ENCODE data around the gene MAP3K5.
"Not testable (repeated sequence)": the region's sequence is repeated elsewhere in the genome, so short reads cannot be mapped to it uniquely, and the experiment has no call there.

Gene MAP3K5

DNA sequence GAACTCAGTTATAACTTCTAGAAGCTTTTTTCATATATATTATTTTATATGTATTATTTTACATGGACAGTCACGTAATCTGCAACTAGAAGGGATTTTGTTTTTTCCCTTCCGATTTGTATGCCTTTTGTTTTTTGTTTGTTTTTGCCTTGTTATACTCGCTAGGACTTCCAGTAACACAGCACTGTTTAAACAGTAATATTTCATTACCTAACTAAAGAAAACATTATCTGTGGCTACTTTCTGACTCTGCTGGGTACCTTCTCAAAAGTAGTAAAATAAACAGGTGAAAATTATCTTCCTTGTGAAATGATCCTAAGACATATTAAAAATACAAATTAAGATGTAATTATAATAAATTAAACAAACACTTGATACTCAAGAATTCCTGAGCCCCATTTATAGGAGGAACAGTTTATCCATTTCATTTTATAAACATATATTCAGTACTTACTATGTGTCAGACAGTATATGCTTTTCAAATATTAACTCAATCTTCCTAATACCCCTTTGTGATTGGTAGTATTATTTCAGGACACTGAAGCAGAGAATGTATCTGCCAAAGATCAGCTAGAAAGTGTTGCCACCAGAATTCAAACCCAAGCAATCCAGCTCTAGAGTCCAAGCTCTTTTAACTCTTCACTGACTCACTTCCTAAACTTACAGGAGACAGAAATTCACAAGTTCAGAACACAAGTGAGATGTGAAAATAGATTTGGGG is 65.3 kb downstream of the MAP3K5 start:
- DNase-seq (ENCODE audit: low read depth in 2 of 2, low spot score in 1 of 2) = no peak

DNA sequence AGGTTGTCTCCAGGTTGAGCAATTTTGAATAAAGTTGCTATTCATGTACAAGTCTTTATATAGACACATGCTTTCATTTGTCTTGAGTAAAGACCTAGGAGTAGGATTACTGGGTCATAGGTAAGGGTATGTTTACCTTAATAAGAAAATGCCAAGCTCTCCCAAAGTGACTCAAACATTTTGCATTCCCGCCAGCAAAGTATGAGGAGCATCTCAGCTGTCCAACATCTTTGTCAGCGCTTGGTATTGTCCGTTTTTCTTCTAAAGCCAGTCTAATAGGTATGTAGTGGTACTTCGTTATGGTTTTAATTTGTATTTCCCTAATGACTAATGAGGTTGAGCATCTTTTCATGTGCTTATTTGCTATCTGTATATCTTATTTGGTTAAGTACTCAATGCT is 67.2 kb downstream of the MAP3K5 start:
- DNase-seq (ENCODE audit: low read depth in 2 of 2, low spot score in 1 of 2) = no peak

DNA sequence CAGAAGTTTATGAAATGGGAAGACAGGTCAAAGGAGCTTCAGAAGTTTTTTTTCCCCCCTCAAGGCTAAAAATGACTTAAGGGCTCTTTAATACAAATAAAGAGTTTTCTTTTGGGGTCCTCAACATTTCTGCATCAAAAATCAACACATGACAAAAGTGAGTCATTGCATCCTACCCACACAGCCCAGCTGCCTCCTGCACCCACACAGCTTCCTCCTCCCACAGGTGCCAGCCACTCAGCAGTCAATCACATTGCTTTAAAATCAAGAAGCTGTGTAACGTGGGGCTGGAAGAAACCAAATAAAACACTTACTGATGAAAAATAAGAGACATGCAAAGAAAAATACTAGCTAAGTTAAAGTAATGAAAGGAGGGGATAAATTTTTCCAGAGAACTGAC is 68.5 kb downstream of the MAP3K5 start:
- DNase-seq (ENCODE audit: low read depth in 2 of 2, low spot score in 1 of 2) = peak in 1 of 2 donors; percentile 16

DNA sequence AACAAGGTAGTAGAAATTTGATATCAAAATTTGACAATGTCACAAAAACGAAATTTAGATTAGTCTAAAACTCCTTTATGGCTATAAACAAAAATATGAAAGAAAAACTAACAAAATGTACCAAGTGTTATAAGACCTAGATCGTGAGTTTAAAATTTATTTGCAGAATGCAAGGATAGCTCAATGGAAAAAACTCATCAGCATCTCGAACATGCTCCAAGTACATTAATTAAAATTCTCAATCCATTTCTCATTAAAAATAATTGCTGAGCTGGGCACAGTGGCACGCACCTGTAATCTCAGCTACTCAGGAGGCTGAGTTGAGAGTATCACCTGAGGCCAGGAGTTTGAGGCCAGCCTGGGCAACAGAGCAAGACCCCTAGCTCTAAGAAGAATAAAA is 70.8 kb downstream of the MAP3K5 start:
- DNase-seq (ENCODE audit: low read depth in 2 of 2, low spot score in 1 of 2) = no peak

DNA sequence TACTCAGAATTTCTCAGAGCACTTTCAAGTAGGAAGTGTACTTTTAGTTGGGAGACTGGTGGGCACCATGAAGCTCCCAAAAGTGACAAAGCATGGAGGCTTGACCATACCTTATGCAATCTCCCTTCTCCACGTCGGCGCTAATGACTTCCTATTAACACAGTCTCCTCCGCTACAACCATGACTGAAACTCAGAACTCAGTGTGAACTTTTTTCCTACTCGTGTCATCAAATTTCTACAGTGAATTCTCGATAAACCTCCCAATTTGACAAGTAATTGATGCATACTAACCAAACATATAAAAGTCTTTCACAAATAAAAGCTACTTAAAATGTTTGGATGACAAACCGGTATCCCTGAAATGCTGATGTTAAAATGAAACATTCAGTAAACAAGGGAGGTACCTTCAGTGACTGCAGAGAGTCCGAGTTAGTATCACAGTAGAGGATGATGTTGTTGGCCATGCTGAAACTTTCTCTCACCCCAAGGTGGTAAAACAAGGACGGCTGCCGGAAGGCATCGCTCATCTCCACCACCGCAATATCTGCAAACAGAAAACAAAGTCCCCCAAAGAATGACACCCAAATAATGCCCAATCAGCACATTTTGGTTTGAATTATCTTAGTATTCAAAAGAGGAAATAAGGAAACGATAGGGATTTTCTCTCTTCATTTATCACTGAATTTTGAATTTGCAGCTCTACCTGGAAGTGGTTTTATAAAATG is 72.1 kb downstream of the MAP3K5 start:
- DNase-seq (ENCODE audit: low read depth in 2 of 2, low spot score in 1 of 2) = no peak

DNA sequence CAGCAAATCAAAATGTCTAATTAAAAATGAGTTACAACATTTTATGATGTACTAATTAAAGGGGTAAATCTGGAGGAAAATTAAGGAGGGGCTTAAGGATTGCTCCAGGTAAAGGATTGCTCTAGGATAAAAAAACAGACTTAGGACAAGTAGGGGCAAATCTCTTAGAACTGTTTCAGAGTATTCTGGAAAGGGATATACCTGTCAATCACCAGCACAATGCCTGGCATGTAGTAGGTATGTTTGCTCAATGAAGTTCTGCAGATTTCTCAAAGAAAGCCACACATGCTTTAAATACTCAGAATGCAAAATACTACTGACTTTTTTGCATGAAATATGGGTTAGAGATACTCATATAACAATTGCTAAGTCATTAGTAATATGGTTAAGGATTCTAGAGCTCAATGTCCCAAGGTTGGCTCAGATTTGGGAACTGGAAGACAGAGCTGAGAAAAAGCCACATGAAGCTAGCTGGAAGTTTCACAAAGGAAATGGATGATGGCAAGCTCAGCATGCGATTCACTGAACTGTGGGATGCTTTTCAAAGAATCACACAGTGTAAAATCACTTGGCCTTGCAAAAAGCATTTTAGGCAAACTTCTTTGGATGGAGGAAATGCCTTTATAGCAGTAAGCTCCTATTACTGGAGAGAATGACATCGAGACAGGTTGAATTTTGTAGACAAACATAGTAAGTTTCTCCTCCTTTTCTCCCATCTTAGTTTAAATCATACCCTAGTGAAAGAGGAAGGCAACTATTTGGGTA is 72.8 kb downstream of the MAP3K5 start:
- no peak for DNase-seq (ENCODE audit: low read depth in 2 of 2, low spot score in 1 of 2)

DNA sequence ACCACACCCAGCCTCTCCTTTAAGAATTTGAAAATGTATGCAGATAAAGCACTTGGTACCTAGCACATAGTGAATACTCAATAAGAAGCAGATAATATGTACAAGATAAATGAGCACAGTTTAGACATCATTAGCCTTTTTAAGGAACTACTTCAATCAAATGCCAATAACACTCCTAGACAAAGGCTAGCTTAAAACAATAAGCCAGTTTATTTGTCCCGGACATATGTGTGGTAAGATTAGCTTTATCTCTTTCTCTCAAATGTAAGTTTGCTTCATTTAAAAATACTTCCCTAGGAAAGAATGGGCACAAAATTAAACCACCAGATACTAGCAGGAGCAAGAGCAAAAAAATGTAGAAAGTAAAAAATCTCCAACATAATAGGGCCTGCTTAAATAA is 73.8 kb downstream of the MAP3K5 start:
- no peak for DNase-seq (ENCODE audit: low read depth in 2 of 2, low spot score in 1 of 2)

DNA sequence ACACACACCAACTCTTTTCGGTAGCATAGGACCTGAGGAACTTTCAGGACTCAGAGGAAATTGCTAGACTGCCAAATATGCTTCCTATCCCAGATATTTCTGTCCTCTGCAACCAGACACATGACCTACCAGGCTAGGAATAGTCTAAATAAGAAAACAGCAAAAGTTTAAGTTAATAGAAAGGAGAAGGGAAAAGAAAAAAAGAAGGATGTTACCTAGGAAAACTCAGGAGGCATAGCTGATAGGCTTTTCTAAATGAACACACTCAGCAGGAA is 74.6 kb downstream of the MAP3K5 start:
- no peak for DNase-seq (ENCODE audit: low read depth in 2 of 2, low spot score in 1 of 2)

DNA sequence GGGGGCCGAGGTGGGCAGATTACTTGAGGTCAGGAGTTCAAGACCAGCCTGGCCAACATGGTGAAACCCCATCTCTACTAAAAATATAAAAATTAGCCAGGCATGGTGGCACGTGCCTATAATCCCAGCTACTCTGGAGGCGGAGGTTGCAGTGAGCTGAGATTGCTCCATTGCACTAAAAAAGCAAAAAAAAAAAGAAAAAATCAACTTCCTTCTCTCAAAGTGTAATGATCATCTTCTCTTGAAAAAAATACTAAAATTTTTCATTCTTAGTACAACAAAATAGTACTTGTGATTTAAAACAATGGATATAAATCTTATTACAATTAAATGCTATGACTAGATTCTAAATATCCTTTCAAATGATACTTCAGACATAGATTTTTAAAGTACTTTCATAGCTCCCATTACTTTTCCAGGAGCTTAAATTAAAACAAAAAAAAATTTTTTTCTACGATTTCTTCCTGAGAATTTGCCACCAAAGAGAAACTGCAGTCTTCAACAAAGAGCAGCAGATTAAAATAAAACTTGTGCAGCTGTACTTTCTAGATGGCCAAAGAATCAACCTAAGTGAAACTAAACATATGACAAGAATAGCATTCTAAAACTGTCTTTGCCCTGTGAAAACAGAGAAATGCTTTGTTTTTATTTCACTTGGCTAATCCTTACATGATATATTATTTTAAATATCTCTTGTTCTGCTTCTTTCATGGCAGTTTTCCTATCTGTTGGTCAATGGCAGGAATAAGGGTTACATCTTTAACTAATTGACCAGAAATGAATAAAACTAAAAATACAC is 75.2 kb downstream of the MAP3K5 start:
- DNase-seq (ENCODE audit: low read depth in 2 of 2, low spot score in 1 of 2) = no peak

DNA sequence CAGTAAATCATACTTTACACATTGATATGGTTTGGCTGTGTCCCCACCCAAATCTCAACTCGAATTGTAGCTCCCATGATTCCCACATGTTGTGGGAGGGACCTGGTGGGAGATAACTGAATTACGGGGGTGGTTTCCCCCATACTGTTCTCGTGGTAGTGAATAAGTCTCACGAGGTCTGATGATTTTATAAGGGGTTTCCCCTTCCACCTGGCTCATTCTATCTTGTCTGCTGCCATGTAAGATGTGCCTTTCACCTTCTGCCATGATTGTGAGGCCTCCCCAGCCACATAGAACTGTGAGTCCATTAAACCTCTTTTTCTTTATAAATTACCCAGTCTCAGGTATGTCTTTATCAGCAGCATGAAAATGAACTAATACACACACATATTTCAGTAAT is 79.6 kb downstream of the MAP3K5 start:
- not testable (repeated sequence) for DNase-seq (ENCODE audit: low read depth in 2 of 2, low spot score in 1 of 2)

DNA sequence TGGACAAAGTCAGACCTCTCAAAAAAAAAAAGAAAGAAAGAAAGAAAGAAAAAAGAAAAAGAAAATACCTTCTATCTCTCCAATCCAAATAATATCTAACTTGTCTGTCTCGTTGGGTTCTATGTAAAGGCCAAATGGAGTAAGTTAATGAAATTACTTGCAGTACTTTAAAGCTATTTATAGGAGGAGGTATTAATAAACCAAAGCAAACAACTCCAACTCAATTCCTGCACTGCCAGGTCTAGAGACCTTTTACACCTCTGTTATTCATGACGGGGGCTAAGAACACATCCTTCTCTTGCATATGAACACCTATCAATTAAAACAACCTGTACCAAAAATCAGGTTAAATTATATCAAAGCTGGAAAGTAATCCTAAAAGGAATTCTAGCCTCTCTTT is 80.6 kb downstream of the MAP3K5 start:
- DNase-seq (ENCODE audit: low read depth in 2 of 2, low spot score in 1 of 2) = no peak

DNA sequence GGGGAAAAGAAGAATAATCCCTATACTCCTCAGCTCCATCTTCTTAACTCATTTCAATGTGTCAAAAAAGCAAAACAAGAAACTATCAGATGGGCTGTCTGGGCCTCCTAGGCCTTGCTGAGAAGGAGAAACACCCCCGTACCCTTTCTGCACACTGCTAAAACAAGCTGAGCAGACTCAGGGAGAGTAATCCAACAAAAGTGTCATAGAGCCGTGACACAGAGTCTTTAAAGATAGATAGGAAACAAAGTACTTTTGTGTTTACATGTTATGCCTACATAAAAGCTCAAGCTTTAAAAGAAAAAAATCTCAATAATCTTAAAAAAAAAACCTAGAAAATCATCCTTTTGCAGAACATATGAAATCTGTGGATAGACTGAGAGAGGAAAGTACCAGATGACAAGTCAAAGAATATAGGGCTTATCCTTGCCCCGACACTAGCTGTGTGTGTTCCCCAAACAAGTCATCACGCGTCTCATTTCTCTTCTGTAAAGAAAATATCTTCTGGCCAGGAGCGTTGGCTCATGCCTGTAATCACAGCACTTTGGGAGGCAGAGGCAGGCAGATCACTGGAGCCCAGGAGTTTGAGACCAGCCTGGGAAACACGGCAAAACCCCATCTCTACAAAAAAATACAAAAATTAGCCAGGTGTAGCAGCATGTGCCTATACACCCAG is 81.3 kb downstream of the MAP3K5 start:
- no peak for DNase-seq (ENCODE audit: low read depth in 2 of 2, low spot score in 1 of 2)

DNA sequence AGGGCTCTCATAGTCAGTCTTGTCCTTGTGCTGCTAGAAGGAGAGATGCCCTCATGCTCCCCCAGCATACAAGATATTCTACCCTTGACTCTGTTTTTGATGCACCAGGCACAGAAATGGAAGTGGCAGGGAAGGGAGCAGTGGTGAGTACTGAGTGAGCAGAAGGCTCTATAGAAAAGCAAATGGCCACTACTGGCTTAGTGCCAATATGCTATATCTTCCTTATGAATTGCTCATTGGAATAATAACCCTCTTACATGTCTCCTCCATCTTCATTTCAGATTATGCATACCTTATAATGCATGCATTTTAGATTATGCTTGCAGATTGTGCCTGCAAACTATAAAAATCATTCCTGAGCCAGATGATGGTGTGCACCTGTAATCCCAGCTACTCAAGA is 82.8 kb downstream of the MAP3K5 start:
- no peak for DNase-seq (ENCODE audit: low read depth in 2 of 2, low spot score in 1 of 2)

DNA sequence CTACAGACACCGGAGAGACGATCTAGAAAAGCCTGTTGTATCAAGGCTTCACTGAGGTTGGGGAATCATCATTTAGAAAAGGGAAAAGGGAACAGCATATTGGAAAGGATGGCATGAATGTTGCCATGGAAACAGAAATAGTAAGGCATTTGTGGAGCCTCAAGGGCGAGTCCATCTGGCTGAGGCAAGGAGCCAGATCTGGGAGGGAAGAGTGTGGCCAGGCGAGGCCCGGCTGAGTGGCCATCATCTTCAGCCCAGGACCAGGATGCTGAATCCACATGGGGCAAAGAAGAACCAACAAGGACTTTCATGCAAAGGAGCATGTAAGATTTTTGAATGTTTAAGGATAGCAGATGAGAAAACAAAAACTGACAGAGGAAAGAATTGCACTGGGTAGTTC is 85.8 kb downstream of the MAP3K5 start:
- no peak for DNase-seq (ENCODE audit: low read depth in 2 of 2, low spot score in 1 of 2)

DNA sequence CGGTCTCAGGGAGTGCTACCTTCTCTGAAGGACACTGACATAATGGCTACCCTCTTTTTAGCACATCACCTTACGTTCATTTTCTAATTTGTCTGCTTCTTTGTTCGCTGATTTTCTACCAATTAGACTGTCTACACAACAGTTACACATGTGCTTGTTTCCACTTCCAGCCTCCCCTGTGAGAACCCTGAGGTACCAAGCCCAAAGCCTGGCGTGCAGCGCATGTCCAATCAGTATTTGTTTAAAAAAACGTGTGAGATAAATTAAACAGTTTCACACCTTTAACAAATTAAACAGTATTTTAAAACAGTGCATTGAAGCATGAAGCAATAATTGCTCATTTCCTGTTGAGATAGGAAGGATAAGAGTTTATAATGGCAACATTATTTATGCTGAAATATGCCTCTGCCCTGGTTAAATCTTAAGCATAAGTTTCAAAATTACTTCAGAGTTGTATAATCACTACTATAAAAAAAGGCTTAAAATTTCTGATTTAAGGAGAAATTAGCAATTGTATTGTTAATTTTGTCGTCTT is 88.9 kb downstream of the MAP3K5 start:
- DNase-seq (ENCODE audit: low read depth in 2 of 2, low spot score in 1 of 2) = no peak

DNA sequence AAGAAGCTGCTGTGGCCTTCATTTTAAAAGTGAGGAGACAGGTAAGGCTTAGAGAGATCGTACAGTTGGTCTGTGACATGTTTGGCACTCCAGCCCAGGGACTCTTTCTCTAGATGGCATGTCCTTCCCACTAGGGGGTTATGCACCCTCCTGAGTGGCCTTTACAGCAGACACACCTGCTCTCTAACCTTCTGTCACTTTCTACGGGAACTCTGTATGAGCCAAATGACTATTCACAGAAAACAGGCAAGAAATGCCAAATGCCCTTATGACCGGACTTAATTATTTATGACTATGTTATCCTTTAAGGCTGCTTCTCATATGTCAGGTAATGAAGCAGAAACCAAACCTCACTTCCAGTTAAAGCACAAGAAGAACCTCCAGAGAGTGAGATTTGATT is 91.2 kb downstream of the MAP3K5 start:
- no peak for DNase-seq (ENCODE audit: low read depth in 2 of 2, low spot score in 1 of 2)

DNA sequence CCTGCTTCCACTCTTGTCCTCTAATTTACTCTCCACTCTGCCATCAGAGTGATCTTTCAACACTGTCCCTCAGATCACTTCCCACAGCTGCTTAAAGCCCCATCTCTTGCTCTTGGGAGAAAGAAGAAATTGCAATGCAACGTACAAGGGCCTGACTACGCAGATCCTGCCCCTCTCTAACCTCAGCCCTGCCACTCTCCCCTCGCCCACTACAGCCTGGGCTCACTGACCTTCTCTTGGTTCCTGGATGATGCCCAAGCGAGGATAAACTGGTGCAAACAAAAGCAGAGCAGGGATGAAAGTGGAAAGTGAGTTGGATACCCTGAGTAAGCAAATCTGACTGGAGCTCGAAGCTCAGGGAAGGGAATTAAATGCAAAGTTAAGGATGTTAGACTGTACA is 92.9 kb downstream of the MAP3K5 start:
- no peak for DNase-seq (ENCODE audit: low read depth in 2 of 2, low spot score in 1 of 2)

DNA sequence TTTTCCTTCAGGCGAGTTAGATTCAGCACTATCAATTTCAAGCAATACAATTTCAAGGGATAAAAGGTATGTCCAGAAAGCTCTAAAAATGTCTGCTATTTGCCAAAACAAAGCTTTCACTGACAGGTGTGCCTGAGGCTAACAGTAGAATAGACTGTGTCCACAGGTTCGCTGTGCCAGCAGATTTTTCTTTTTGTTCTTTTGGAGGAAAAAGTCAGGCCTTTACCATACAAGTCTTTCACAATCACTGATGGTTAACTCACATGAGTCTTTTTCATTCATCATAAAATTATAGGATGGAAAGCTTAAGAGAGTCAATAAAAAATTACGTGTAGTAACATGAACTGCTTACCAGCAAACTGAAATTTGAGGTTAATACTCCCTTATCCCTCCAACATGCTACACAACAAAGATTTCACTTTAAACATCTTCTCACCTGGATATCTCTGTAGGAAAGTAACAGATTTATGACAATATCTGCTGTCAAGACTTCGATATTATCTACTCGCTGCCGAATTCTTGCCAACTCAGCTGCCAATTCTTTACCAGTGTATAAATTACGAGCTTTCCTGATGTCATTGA is 95.4 kb downstream of the MAP3K5 start:
- no peak for DNase-seq (ENCODE audit: low read depth in 2 of 2, low spot score in 1 of 2)

DNA sequence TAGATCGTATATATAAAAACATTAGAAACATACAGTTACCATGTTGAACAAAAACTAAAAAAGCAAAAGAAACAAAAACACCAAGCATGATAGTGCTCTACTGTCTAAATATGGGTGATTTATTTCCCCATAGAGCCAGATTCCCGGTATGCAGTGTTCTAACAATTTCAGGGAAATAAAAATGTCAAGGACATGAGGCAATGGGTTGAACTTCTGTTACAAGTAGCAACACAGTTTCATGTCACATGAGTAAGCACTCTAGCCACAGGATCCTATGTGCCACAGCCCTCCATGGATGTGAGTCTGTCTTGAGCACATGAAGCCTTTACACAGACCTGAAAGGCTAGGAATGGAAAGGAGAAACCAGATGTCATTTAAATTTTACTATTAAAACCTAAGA is 96.0 kb downstream of the MAP3K5 start:
- no peak for DNase-seq (ENCODE audit: low read depth in 2 of 2, low spot score in 1 of 2)

DNA sequence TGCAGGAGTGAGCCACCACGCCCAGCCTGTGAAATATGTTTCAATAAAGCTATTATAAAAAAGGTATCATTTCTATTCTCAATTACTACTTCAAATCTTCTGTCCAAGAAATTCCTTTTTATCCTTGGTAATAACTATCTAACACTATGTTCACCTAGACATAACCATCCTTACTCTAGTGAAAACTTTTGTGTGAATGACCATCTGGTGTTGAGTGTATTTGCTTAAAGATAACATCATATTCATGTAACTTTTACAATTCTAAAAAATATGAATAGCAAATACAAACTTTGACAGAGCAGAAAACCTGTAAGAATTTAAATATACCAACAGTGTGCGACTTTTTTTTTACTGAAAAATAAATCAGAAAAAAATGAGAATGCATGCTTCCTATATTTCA is 96.9 kb downstream of the MAP3K5 start:
- no peak for DNase-seq (ENCODE audit: low read depth in 2 of 2, low spot score in 1 of 2)
